Measurements from ENCODE around the gene CRAT.
"Not testable (repeated sequence)": the region's sequence is repeated elsewhere in the genome, so short reads cannot be mapped to it uniquely, and the experiment has no call there.

Gene CRAT

GRCh38 chr9:129138476-129139232 is 28.1 kb upstream of the CRAT start:
- peak; percentile 58 for DNase-seq (ENCODE audit: low read depth)

- no peak for DNase-seq (ENCODE audit: low read depth)
Observed at GRCh38 chr9:129138144-129138462, 27.5 kb upstream of the CRAT start.

DNA sequence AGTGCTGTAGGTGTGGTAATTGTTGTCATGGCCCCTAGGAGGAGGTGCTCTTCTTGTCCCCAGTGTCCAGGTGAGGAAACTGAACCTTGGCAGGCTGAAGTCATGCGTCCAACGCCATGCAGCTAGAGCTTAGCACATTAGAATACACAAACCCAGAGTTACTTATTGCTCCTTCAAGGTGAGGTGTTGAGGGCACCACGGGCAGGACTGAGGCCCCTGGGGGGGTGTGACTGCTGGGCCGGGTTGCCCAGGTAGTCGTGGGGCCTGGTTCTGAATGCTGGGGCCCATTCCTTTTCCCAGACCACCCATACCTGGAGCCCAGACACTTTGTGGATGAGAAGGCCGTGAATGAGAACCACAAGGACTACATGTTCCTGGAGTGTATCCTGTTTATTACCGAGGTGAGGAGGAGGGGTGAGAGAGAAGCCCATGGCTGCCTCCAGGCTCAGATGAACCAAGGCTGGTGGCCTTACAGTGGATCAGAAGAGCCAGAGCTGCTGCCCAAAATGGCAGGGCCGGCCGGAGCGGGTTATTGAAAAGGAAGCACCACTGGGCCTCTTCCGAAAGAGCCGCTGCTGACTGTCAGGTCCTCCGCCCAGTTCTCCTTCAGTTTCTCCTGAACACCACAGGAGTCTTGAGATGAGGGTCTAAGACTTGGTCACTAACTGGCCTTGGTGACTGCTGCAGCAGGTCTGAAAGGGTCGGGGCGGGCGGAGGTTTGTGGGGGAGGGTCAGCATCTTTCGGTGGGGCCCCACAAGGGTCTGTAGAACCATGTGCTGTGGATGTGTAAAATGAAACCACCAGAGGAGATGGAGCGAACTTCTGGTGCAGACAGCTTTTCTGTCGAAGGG is 26.9 kb upstream of the CRAT start:
- no peak for DNase-seq (ENCODE audit: low read depth)

DNA sequence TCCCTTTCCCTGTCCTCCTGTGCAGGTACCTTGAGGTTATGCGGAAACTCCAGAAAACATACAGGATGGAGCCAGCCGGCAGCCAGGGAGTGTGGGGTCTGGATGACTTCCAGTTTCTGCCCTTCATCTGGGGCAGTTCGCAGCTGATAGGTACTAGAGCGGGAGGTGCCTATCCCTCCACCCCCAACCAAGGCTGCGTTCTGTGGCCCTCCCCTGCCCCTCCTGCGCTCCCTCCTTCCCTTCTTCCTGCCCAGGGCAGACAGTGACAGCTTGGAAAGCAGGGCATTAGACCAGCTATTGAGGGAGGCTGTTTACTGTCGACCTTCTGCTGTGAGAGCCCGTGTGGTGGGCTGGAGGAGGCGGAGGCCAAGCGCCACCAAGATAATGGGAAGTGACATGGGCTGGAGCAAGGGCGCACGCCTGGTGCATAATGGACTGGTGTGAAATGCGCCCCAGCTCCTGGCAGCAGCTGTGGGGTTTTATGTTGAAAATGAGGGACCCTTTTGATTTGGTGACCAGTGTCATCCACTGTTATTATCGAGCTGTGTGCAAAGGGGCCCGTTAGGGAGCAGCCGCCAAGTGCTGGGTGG is 25.9 kb upstream of the CRAT start:
- no peak for DNase-seq (ENCODE audit: low read depth)

DNA sequence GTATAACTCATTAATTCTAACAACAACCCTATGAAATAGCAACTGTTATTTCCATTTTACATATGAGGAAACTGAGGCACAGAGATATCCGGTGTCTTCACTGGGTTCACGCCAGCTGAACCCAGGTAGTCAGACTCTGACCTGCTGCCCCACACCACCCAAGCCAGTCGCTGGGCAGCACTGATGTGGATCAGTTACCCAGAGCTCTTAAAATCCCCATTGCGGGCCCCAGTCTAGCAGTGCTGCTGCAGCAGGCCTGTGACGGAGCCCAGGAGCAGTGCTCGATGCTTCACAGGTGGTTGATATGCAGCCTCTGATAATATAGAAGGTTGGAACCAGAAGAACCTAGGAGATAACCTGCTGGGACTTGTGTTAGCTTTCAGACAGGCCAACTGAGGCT is 24.9 kb upstream of the CRAT start:
- DNase-seq (ENCODE audit: low read depth) = no peak

GRCh38 chr9:129133082-129133481 is 22.5 kb upstream of the CRAT start:
- no peak for DNase-seq (ENCODE audit: low read depth)

- DNase-seq (ENCODE audit: low read depth) = peak; percentile 72
Observed at GRCh38 chr9:129131300-129132145, 20.9 kb upstream of the CRAT start.

DNA sequence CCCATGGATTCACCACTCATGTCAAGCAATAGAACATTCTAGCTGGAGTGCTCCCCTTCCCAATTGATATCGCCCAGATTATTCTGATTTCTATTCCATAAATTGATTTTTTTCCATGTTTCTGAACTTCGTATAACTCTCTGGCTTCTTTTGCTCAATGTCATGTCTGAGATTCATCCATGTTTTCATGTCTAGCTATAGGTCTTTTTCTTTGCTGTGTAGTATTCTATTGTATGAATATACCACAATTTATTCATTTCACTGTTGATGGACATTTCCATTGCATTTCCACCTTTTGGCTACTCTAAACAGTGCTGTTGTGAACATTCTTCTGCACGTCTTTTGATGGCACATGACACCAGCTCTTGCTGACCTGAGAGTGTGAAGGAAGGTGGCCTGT is 20.2 kb upstream of the CRAT start:
- DNase-seq (ENCODE audit: low read depth) = no peak

DNA sequence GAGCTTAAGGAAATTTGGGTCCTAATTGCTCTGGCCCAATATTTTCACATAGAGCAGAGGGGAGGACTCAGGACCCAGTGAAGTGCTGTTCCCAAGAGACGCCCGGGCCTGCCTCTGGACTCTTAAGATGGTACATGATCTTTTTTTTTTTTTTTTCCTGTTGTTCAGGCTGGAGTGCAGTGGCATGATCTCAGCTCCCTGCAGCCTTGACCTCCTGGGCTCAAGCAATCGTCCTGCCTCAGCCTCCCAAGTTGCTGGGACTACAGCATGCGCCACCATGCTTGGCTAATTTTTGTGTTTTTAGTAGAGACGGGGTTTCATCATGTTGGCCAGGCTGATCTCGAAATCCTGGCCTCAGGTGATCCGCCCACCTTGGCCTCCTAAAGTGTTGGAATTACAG is 19.7 kb upstream of the CRAT start:
- DNase-seq (ENCODE audit: low read depth) = not testable (repeated sequence)

DNA sequence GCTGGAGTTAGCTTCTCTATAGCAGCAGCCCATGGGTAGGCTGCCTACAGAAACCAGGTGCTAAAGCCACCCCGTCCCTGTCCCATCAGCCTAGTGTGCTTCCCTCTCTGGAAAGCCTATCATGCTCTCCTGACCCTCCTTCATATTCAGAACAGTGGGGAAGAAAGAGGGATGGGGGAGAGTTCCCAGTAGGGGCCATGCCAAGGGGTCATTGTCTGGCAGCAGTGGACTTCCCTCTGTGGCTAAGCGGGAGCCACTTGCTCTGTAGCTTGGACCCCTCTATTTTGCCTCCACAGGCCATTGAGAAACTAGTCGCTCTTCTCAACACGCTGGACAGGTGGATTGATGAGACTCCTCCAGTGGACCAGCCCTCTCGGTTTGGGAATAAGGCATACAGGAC is 18.1 kb upstream of the CRAT start:
- no peak for DNase-seq (ENCODE audit: low read depth)

- DNase-seq (ENCODE audit: low read depth) = no peak
Observed at GRCh38 chr9:129126749-129127618, 16.4 kb upstream of the CRAT start.

GRCh38 chr9:129125478-129125877 is 14.9 kb upstream of the CRAT start:
- peak; percentile 97 for DNase-seq (ENCODE audit: low read depth)

GRCh38 chr9:129124506-129125069 is 14.0 kb upstream of the CRAT start:
- no peak for DNase-seq (ENCODE audit: low read depth)

- DNase-seq (ENCODE audit: low read depth) = not testable (repeated sequence)
Observed at GRCh38 chr9:129122976-129123375, 12.4 kb upstream of the CRAT start.

- no peak for DNase-seq (ENCODE audit: low read depth)
Observed at GRCh38 chr9:129122133-129122532, 11.5 kb upstream of the CRAT start.

DNA sequence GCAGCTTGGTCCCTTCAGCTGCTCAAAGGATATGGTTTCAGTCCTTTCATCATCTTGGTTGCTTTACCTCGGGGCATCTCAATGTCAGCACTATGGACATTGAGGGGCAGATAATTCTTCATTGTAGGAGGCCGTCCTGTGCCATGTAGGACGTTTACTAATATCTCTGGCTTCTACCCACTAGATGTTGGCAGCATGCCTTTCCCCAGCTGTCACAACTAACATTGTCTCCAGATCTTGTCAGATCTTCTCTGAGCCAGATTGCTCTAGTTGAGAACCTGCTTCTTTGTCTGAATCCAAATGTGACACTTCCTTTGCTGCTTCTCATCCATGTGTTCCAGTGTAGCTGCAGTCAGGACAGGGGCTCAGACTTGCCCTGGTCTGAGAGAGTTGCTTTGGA is 10.9 kb upstream of the CRAT start:
- DNase-seq (ENCODE audit: low read depth) = no peak

DNA sequence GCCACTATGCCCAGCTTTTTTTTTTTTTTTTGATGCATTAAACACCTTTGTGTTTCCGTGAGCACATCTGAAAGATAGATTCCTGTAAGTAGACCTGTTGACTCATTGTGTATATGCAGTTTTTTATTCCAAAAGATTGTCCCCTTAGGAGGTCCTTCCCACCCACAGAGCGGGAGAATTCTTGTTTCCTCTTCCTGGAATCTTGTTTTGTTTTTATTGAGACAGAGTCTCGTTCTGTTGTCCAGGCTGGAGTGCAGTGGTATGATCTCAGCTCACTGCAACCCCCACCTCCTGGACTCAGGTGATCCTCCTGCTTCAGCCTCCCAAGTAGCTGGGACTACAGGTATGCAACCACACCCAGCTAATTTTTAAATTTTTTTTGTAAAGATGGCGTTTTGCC is 8.2 kb upstream of the CRAT start:
- no peak for DNase-seq (ENCODE audit: low read depth)

GRCh38 chr9:129113645-129114304 is 3.2 kb upstream of the CRAT start:
- no peak for DNase-seq (ENCODE audit: low read depth)

GRCh38 chr9:129112526-129112925 is 1.9 kb upstream of the CRAT start:
- not testable (repeated sequence) for DNase-seq (ENCODE audit: low read depth)

DNA sequence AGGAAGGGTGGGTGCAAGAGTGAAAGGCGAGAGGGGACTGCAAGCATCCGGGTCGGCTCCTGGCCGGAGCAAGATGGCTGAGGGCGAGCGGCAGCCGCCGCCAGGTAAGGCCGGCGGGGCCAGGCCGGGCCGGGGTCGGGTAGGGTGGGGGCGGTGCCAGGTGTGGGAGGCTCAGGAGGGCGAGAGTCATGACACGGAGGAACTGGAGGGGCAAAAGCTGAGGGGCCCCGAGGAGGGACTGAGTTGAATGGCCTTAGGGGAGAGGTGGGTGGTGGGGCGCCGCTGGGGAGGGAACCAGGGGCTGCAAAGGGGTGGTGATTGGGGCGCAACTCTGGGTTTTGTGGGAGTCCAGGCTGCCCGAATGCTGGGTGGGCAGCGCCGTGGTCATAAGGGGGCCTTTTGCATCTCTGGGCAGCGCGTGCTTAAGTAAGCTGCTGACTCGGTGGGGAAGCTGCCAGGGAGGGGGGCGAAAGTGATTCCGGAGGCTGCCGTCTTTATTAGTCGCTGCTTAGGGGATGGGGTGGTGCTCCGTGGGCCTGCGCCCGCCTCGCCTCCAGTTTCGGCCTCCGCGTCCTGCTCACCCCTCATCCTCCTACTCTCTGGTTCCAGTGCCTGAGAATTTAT is 1.0 kb upstream of the CRAT start:
- DNase-seq (ENCODE audit: low read depth) = peak; percentile 60

All from ELR (cell line).